GM19035 (cell line): Measurements from ENCODE around the gene RAB42.
"Not testable (repeated sequence)": the region's sequence is repeated elsewhere in the genome, so short reads cannot be mapped to it uniquely, and the experiment has no call there.

Experiments
- ATAC-seq: cut with Tn5 transposase; IDR thresholded peaks from one replicate; pipeline ENCODE4 v1.9.1; 2021; ENCODE audit not compliant: unreplicated experiment

RAB42 gene

GRCh38 chr1:28591708-28592320, at the start of gene RAB42:
RAB42 (plus strand) TSS chr1:28592265; CDS start chr1:28592512, 247 bp downstream.
- no peak for ATAC-seq

- ATAC-seq = no peak
Observed at GRCh38 chr1:28545246-28545628, 46.8 kb upstream of the RAB42 start.

- ATAC-seq = no peak
Observed at GRCh38 chr1:28548318-28548717, 43.7 kb upstream of the RAB42 start.

GRCh38 chr1:28551381-28551780, 40.7 kb upstream of the RAB42 start:
- no peak for ATAC-seq

- peak; percentile 92 for ATAC-seq
Observed at GRCh38 chr1:28552758-28553663, 39.1 kb upstream of the RAB42 start, which contains the start of gene TRNAU1AP. TRNAU1AP (plus strand) TSS chr1:28553085; CDS start chr1:28553111, 26 bp downstream.

- ATAC-seq = no peak
Observed at GRCh38 chr1:28560886-28561285, 31.2 kb upstream of the RAB42 start.

GRCh38 chr1:28564310-28564709, 27.8 kb upstream of the RAB42 start:
- no peak for ATAC-seq

- ATAC-seq = no peak
Observed at GRCh38 chr1:28565040-28565439, 27.0 kb upstream of the RAB42 start.

GRCh38 chr1:28565726-28566125, 26.3 kb upstream of the RAB42 start:
- no peak for ATAC-seq

GRCh38 chr1:28566931-28567330, 25.1 kb upstream of the RAB42 start:
- no peak for ATAC-seq

- ATAC-seq = no peak
Observed at GRCh38 chr1:28571911-28572310, 20.2 kb upstream of the RAB42 start.

GRCh38 chr1:28572891-28573290, 19.2 kb upstream of the RAB42 start:
- ATAC-seq = not testable (repeated sequence)

GRCh38 chr1:28573564-28573963, 18.5 kb upstream of the RAB42 start:
- ATAC-seq = no peak

GRCh38 chr1:28577052-28577678, 14.9 kb upstream of the RAB42 start:
- ATAC-seq = no peak

- no peak for ATAC-seq
Observed at GRCh38 chr1:28577738-28578536, 14.1 kb upstream of the RAB42 start.

GRCh38 chr1:28578696-28579218, 13.3 kb upstream of the RAB42 start:
- no peak for ATAC-seq

- no peak for ATAC-seq
Observed at GRCh38 chr1:28579401-28579800, 12.7 kb upstream of the RAB42 start.

GRCh38 chr1:28580722-28581530, 11.1 kb upstream of the RAB42 start:
- peak; percentile 20 for ATAC-seq

- peak; percentile 88 for ATAC-seq
Observed at GRCh38 chr1:28581531-28582247, 10.4 kb upstream of the RAB42 start.
